K562 (cell line): ENCODE measurements around the gene HSD3B7. TPM values are rescaled to one million over a fixed set of nuclear protein-coding genes. Genes with fewer than 3 reads are reported as not detected.
A peak's percentile ranks its signal among the peaks of the same experiment; 100 is the strongest.

Experiments
- ARID1B ChIP-seq: fragments of 450-650 bp; IDR thresholded peaks from 2 replicates; pipeline ENCODE4 v1.6.1; 2016; ENCODE audit warnings: antibody characterized with exemption, mild to moderate bottlenecking, inconsistent platforms
- ATF4 ChIP-seq: fragments of 450-650 bp; formaldehyde crosslinking; IDR thresholded peaks from 2 replicates; pipeline ENCODE4 v1.4.0; 2022; ENCODE audit warnings: mild to moderate bottlenecking, moderate library complexity
- CREM ChIP-seq: IDR thresholded peaks from 2 replicates; pipeline ENCODE4 v1.6.1; 2014; ENCODE audit warnings: antibody characterized with exemption, low read depth
- ERF ChIP-seq: fragments of 450-650 bp; formaldehyde crosslinking; IDR thresholded peaks from 2 replicates; pipeline ENCODE4 v1.4.0; 2020; ENCODE audit warnings: mild to moderate bottlenecking, mixed read lengths
- FOXK1 ChIP-seq: sonication (generic); formaldehyde crosslinking; IDR thresholded peaks from 2 replicates; pipeline ENCODE4 v1.8.0; 2022; ENCODE audit warnings: missing genetic modification reagents, mild to moderate bottlenecking, borderline replicate concordance
- GTF2F1 ChIP-seq: IDR thresholded peaks from 2 replicates; pipeline ENCODE4 v1.6.1; 2011; ENCODE audit warnings: low read depth, low read length, improper control_type of control experiment
- KDM4B ChIP-seq, 2 experiments: fragments of 450-650 bp in 1 of 2; sonication (generic) in 1 of 2; IDR thresholded peaks; 2 replicates each; pipeline ENCODE4 v1.6.1; 2016 to 2017; ENCODE audit warnings: borderline replicate concordance in 2 of 2, antibody characterized with exemption in 1 of 2, low read depth in 1 of 2, mild to moderate bottlenecking in 1 of 2
- NCOA6 ChIP-seq: fragments of 450-650 bp; IDR thresholded peaks from 2 replicates; pipeline ENCODE4 v1.6.1; 2017; ENCODE audit warnings: mild to moderate bottlenecking
- SMAD3 ChIP-seq: fragments of 450-650 bp; formaldehyde crosslinking; conservative IDR thresholded peaks from 2 replicates; pipeline ENCODE4 v1.4.0; 2020; ENCODE audit warnings: mild to moderate bottlenecking
- THAP7 ChIP-seq: fragments of 250-450 bp; sonication (Bioruptor Pico); IDR thresholded peaks from 2 replicates; pipeline ENCODE4 v1.5.0; 2021
- THRAP3 ChIP-seq: fragments of 450-650 bp; IDR thresholded peaks from 2 replicates; pipeline ENCODE4 v1.6.1; 2016; ENCODE audit warnings: mild to moderate bottlenecking, inconsistent platforms, borderline replicate concordance
- ZBED1 ChIP-seq: IDR thresholded peaks from 2 replicates; pipeline ENCODE4 v1.6.1; 2014
- ZC3H4 ChIP-seq: sonication (generic); formaldehyde crosslinking; IDR thresholded peaks from 2 replicates; pipeline ENCODE4 v1.9.0; 2021; ENCODE audit warnings: missing genetic modification reagents, borderline replicate concordance
- ZNF444 ChIP-seq: fragments of 250-450 bp; sonication (Bioruptor Pico); IDR thresholded peaks from 2 replicates; pipeline ENCODE4 v1.4.0; 2020; ENCODE audit warnings: mild to moderate bottlenecking, moderate library complexity
- ZNF584 ChIP-seq: fragments of 200-800 bp; sonication (Bioruptor generic); IDR thresholded peaks from 2 replicates; pipeline ENCODE4 v1.6.1; 2016; ENCODE audit warnings: low read depth, mild to moderate bottlenecking, missing genetic modification characterization, missing compliant biosample characterization
- ZNF589 ChIP-seq: fragments of 200-800 bp; sonication (Bioruptor generic); IDR thresholded peaks from 2 replicates; pipeline ENCODE4 v1.6.1; 2016; ENCODE audit warnings: low read depth, missing genetic modification characterization, missing compliant biosample characterization
- polyA plus RNA-seq, 8 experiments: library from polyadenylated mRNA; depleted of rRNA in 4 of 8; stranded (reverse) in 5 of 8; unstranded in 3 of 8; fragments of >200 nt; fragmentation: Nextera tagmentation in 2 of 8; fragmentation: Illumina TruSeq in 1 of 8; extraction: Ambion mirVana in 2 of 8; extraction: Trizol in 1 of 8; gene quantifications; 2 replicates each; pipeline versions ENCODE4 v1.2.1 to v1.2.3, GENCODE V29; 2011 to 2014; ENCODE audit warnings: inconsistent platforms in 1 of 8, missing spikeins in 1 of 8
- total RNA-seq, 7 experiments: library from RNA; depleted of rRNA in 6 of 7; stranded (reverse); fragments of >200 nt in 6 of 7; fragmentation: Illumina TruSeq in 2 of 7; extraction: Trizol in 2 of 7; gene quantifications; 2 replicates each; pipeline versions ENCODE4 v1.2.1 to v1.2.3, GENCODE V29; 2011 to 2021; ENCODE audit warnings: low replicate concordance in 1 of 7
- TF ChIP-seq, protein P1 (sequence below): sonication (generic); formaldehyde crosslinking; IDR thresholded peaks from 2 replicates; pipeline ENCODE4 v1.8.1; 2023; ENCODE audit warnings: mild to moderate bottlenecking, missing genetic modification reagents
- TF ChIP-seq, protein P2 (sequence below): fragments of 450-650 bp; formaldehyde crosslinking; conservative IDR thresholded peaks from 2 replicates; pipeline ENCODE4 v1.4.0; 2022; ENCODE audit warnings: mild to moderate bottlenecking, missing genetic modification characterization

The HSD3B7 gene
- total and polyA plus RNA-seq, 9 of the 15 experiments (the other 6 are each of a cell fraction or from before 2014, with no cell fraction given), result 5.4 to 49.1 (median 23.0) TPM

- TF ChIP-seq, protein P1, sequence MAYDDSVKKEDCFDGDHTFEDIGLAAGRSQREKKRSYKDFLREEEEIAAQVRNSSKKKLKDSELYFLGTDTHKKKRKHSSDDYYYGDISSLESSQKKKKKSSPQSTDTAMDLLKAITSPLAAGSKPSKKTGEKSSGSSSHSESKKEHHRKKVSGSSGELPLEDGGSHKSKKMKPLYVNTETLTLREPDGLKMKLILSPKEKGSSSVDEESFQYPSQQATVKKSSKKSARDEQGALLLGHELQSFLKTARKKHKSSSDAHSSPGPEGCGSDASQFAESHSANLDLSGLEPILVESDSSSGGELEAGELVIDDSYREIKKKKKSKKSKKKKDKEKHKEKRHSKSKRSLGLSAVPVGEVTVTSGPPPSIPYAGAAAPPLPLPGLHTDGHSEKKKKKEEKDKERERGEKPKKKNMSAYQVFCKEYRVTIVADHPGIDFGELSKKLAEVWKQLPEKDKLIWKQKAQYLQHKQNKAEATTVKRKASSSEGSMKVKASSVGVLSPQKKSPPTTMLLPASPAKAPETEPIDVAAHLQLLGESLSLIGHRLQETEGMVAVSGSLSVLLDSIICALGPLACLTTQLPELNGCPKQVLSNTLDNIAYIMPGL (CRISPR knock-in tag), result peak; percentile 91; the same call in 1 of the 2 replicates
- TF ChIP-seq ERF (CRISPR knock-in tag) (0 out of 2 replicates have a peak, but pooled peaks have one; percentile 45), THRAP3 (no peak), KDM4B (IDR thresholded peaks at IDR 0.05; ENCODE audit: borderline replicate concordance in 2 of 2, low read depth in 1 of 2) (peak in 1 of 2 experiments; percentile 98; a peak in 2 of 4 replicates), ZNF589 (CRISPR knock-in tag) (peak; percentile 93), ZNF584 (CRISPR knock-in tag) (no peak), ZC3H4 (CRISPR knock-in tag) (no peak; the same call in 1 of the 2 replicates), ATF4 (CRISPR knock-in tag) (no peak), ARID1B (peak; percentile 52), FOXK1 (CRISPR knock-in tag) (peak; percentile 89; the same call in 1 of the 2 replicates), ZNF444 (CRISPR knock-in tag) (no peak), ZBED1 (0 out of 2 replicates have a peak, but pooled peaks have one; percentile 22), SMAD3 (CRISPR knock-in tag) (no peak), NCOA6 (no peak), GTF2F1 (no peak), CREM (peak; percentile 99), THAP7 (CRISPR knock-in tag) (no peak)
- TF ChIP-seq, protein P2, sequence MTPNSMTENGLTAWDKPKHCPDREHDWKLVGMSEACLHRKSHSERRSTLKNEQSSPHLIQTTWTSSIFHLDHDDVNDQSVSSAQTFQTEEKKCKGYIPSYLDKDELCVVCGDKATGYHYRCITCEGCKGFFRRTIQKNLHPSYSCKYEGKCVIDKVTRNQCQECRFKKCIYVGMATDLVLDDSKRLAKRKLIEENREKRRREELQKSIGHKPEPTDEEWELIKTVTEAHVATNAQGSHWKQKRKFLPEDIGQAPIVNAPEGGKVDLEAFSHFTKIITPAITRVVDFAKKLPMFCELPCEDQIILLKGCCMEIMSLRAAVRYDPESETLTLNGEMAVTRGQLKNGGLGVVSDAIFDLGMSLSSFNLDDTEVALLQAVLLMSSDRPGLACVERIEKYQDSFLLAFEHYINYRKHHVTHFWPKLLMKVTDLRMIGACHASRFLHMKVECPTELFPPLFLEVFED (CRISPR knock-in tag), result peak; percentile 50; the same call in 1 of the 2 replicates
These were observed 48.0 kb downstream of the HSD3B7 start, which contains the start of gene STX4 (continued) for GRCh38 chr16:31032736-31033708.
